Measurements from ENCODE around the gene SLC25A36.
"Not testable (repeated sequence)": the region's sequence is repeated elsewhere in the genome, so short reads cannot be mapped to it uniquely, and the experiment has no call there.

Gene SLC25A36

GRCh38 chr3:140943781-140944552 is 2.3 kb downstream of the SLC25A36 start:
- TF ChIP-seq CTCF (IDR thresholded peaks at IDR 0.05; ENCODE audit: extremely low read depth, missing control alignments): no peak
- no peak for DNase-seq (ENCODE audit: low spot score)

- no peak for DNase-seq (ENCODE audit: low spot score)
- TF ChIP-seq CTCF (IDR thresholded peaks at IDR 0.05; ENCODE audit: extremely low read depth, missing control alignments): no peak
These were observed 7.0 kb downstream of the SLC25A36 start for GRCh38 chr3:140948460-140949249.

GRCh38 chr3:140950144-140950543 is 8.5 kb downstream of the SLC25A36 start:
- no peak for DNase-seq (ENCODE audit: low spot score)

GRCh38 chr3:140950863-140951262 is 9.2 kb downstream of the SLC25A36 start:
- TF ChIP-seq CTCF (IDR thresholded peaks at IDR 0.05; ENCODE audit: extremely low read depth, missing control alignments): no peak
- no peak for DNase-seq (ENCODE audit: low spot score)

More at GRCh38 chr3:140950144-140950543, 8.5 kb downstream of the SLC25A36 start:
- TF ChIP-seq CTCF (IDR thresholded peaks at IDR 0.05; ENCODE audit: extremely low read depth, missing control alignments): no peak

- DNase-seq (ENCODE audit: low spot score): not testable (repeated sequence)
These were observed 10.1 kb downstream of the SLC25A36 start for GRCh38 chr3:140951750-140952149.

GRCh38 chr3:140953028-140953960 is 11.7 kb downstream of the SLC25A36 start:
- no peak for DNase-seq (ENCODE audit: low spot score)
- no peak for TF ChIP-seq CTCF (IDR thresholded peaks at IDR 0.05; ENCODE audit: extremely low read depth, missing control alignments)

GRCh38 chr3:140954576-140954975 is 12.9 kb downstream of the SLC25A36 start:
- DNase-seq (ENCODE audit: low spot score): no peak
- TF ChIP-seq CTCF (IDR thresholded peaks at IDR 0.05; ENCODE audit: extremely low read depth, missing control alignments): no peak

All from GM20000 (cell line).